Neural progenitor cell (in vitro differentiated cells): ENCODE results near the gene NSFL1C.

Experiments
- CTCF ChIP-seq: fragments of 200-600 bp; sonication (generic); IDR thresholded peaks from 2 replicates; pipeline ENCODE4 v1.5.1; 2017; ENCODE audit warnings: antibody characterized with exemption, mild to moderate bottlenecking
- EZH2 ChIP-seq: fragments of 200-600 bp; sonication (generic); IDR thresholded peaks from 2 replicates; pipeline ENCODE4 v1.6.1; 2017; ENCODE audit warnings: antibody characterized with exemption, mild to moderate bottlenecking, moderate library complexity
- EZH2phosphoT487 ChIP-seq: fragments of 200-600 bp; sonication (generic); IDR thresholded peaks from 2 replicates; pipeline ENCODE4 v1.6.1; 2017; ENCODE audit warnings: antibody characterized with exemption

- TF ChIP-seq EZH2, result no peak
- no peak for TF ChIP-seq CTCF
- no peak for TF ChIP-seq EZH2phosphoT487
Observed at GRCh38 chr20:1462001-1462400, 4.6 kb downstream of the NSFL1C start.
